AG09319 (cell line): ENCODE results near the gene TMEM154.

Experiments
- DNase-seq: peaks from one replicate; pipeline ENCODE4 v3.0.0-alpha.2; 2010; ENCODE audit warnings: low read depth; ENCODE audit errors: extremely low read depth
- TF ChIP-seq, protein P1 (sequence below): IDR thresholded peaks from 2 replicates; pipeline ENCODE4 v1.5.1; 2011; ENCODE audit warnings: low read depth, mild to moderate bottlenecking, inconsistent platforms, low read length, moderate library complexity

TMEM154 gene

DNA sequence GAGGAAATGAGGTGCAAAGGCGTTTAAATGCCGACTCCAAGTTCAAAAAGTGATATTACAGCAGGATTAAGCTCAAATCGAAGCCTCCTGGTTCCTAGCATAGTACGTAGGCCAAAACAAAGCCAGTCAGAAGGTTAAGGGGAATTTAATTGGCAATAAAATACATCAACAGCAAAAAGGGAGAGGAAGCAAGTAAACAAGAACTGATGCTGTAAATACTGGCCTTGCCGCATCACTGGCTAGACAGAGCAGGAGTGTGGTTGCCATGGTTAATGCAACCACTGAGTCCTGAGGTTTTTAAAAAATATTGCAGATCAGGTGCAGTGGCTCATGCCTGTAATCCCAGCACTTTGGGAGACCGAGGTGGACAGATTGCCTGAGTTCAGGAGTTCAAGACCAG, 80.7 kb downstream of the TMEM154 start:
- TF ChIP-seq, protein P1, sequence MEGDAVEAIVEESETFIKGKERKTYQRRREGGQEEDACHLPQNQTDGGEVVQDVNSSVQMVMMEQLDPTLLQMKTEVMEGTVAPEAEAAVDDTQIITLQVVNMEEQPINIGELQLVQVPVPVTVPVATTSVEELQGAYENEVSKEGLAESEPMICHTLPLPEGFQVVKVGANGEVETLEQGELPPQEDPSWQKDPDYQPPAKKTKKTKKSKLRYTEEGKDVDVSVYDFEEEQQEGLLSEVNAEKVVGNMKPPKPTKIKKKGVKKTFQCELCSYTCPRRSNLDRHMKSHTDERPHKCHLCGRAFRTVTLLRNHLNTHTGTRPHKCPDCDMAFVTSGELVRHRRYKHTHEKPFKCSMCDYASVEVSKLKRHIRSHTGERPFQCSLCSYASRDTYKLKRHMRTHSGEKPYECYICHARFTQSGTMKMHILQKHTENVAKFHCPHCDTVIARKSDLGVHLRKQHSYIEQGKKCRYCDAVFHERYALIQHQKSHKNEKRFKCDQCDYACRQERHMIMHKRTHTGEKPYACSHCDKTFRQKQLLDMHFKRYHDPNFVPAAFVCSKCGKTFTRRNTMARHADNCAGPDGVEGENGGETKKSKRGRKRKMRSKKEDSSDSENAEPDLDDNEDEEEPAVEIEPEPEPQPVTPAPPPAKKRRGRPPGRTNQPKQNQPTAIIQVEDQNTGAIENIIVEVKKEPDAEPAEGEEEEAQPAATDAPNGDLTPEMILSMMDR = no peak
- DNase-seq = no peak

DNA sequence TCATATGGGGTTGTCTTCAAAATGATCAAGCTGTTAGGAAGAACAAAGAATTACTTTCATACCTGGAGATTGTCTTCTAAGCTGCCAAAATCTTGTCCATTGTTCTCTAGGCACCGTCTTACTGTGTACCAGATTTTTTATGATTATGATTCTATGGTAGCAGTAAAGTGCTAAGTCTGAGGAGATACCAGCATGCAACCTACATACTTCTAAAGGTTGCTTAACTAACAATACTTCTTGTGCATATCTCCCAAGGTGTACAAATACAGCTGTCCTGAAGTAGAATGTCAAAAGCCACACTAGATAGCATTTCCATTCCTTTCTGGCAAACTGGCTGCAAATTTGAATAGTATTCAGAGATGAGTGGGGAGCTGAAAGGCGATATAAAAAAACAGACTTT, 81.3 kb downstream of the TMEM154 start:
- DNase-seq = no peak

DNA sequence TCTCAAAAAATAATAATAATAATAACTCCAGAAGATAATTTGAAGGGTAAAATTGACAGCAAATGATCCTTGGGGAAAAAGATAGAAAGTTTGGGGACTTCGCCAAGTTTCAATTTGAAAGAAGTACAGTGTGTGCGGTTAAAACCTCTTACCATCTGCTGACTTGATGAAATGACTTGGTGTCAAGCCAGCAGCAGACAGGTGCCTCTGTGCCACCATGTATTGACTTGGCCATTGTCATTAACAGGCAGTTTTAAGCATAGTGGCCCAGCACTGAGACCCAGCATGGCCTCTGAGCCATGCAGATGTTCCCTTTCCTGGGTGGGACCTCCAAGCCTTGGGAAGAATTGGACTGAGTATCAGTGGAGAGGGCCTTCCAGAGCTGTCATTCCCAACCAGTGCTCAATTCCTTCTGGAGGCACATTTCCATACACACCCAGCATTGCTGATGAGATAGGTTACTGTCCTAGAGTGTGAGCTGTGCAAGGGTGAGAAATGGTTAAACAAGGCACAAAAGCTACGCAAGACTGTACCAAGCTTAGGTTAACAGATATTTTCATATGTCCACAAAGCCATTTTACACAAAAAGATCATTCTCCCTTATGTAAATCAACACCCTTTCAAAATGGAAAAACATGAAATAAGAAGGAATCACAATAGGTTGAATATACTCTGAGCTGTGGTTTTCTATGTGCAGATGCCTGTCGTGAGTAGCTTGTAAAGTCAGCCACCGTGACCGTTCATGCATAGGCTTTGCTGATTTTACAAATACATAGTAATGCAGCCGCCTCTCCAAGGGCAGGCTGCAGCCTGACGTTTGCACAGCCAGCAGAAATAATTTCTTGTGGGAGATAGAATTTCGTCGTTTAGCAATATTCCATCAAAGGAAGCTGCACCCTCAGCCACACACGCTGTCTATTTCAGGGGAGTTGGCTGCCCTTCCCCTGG, 84.5 kb downstream of the TMEM154 start:
- DNase-seq = no peak
- TF ChIP-seq, protein P1 = no peak

More for the DNA sequence above, 81.3 kb downstream of the TMEM154 start:
- TF ChIP-seq, protein P1 = no peak

DNA sequence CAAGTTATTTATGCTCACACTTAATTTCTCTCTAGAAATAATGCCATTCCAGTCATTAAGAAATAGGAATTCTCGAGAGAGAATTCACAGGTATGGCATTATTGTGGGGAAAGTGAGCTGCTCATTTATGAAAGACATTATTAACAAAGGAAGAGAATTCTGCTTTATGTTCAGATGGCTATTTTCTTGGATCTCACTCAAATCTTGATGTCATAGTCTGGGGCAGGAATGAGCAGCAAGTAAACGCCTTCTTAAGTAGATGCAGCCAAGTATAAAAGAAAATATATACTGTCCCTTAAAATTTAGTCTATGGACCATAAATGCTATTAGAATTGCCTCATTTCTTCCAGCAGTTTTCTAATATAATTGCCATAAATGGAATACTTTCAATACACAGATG, 85.7 kb downstream of the TMEM154 start:
- DNase-seq = no peak
- TF ChIP-seq, protein P1 = no peak

DNA sequence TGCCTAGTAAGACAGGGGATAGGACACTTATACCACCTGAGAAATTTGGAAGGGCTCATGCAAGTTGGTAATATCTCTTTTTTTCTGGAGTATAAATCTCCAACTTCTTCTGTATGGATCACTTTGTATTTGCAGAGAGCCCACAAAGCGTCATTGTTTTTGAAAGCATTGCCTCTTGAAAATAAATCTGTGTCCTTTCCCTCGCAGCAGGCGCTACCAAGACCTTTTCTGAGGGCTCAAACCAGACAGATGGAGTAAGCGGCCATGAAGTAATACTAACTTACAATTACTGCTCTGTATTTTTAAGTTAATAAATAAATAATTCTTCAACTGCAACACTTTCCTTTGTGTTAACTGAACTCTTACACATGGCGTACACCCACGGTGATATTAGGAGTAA, 87.9 kb downstream of the TMEM154 start:
- DNase-seq = no peak
- TF ChIP-seq, protein P1 = no peak

DNA sequence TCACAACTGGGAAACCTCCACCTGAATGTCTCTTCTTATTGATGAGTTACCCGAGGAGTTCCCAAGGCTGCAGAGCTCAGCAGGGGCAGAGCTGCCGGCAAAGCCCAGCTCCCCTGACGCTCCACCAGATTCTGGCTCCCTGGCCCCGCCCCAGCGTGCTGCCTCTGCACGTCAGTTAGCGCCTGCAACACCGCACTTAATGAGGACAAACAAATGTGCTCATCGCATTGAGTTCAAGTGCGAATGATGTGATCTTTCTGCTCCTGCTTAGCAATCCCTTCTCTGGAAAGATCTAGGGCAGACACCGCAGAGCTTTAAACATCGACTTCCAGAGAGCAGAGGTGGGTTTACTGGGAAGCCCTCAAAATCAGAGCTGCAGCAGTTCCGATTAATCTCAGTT, 88.4 kb downstream of the TMEM154 start:
- TF ChIP-seq, protein P1 = no peak
- DNase-seq = no peak

DNA sequence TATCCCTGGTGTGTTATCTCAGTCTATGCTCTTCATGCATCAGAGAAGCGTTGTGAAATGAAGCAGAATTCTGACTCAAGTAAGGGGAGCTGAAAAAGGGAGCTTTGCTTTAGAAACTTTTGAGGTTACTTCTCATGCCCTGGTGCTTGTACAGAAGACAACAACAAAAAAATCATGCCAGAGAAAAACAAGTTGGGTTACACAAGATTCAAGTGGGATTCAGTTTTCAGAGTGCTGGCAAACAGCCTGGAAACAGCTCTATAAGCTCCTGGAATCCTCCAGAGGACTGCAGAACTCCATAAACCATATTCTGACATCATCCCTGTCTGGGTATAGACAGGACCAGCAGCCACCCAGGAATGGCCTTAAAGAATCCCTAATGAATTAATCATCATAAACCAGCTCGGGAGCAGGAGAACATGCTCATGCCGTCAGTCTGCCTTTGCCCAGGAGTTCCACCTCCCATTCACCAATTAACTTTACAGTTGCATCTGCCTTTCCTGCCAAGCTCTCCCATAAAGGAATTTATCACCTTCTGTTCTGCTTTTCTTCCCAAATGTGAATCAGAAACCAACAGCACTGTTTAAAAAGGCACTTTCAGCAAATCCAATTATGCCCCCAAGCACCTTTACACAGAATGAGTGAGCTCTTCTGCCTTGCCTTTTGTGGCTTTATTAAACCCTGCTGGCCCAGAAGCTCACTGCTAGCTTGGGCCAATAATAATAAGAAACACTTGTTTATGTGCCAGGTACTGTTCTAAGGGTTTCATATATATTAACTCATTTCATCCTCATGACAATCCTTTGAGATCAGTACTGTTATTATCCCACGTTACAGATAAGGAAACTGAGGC, 89.4 kb downstream of the TMEM154 start:
- DNase-seq = peak; percentile 47

More for the DNA sequence above, 89.4 kb downstream of the TMEM154 start:
- TF ChIP-seq, protein P1 = no peak
